SH-SY5Y (cell line): Measurements from ENCODE around the gene IST1.

ENCODE experiments used
- GATA2 ChIP-seq: IDR thresholded peaks from 2 replicates; pipeline ENCODE4 v1.6.1; 2011; ENCODE audit warnings: mild to moderate bottlenecking, low read depth, low read length
- GATA3 ChIP-seq: IDR thresholded peaks from 2 replicates; pipeline ENCODE4 v1.6.1; 2011; ENCODE audit warnings: low read depth, mild to moderate bottlenecking, low read length, moderate library complexity

- no peak for TF ChIP-seq GATA2
- no peak for TF ChIP-seq GATA3
These were observed 43.2 kb upstream of the IST1 start for GRCh38 chr16:71852158-71852557.
